OCI-LY7 (cell line): ENCODE data around the gene ST6GALNAC5.

Source experiments
- CTCF ChIP-seq: fragments of 200-600 bp; sonication (generic); conservative IDR thresholded peaks from 2 replicates; pipeline ENCODE4 v1.5.1; 2014; ENCODE audit warnings: mild to moderate bottlenecking, antibody characterized with exemption, low read length, moderate library complexity, mixed read lengths
- EZH2phosphoT487 ChIP-seq: fragments of 200-600 bp; sonication (generic); IDR thresholded peaks from 2 replicates; pipeline ENCODE4 v1.6.1; 2018; ENCODE audit warnings: low read depth, borderline replicate concordance, mild to moderate bottlenecking, mixed run types, antibody characterized with exemption, low read length, moderate library complexity, mixed read lengths

DNA sequence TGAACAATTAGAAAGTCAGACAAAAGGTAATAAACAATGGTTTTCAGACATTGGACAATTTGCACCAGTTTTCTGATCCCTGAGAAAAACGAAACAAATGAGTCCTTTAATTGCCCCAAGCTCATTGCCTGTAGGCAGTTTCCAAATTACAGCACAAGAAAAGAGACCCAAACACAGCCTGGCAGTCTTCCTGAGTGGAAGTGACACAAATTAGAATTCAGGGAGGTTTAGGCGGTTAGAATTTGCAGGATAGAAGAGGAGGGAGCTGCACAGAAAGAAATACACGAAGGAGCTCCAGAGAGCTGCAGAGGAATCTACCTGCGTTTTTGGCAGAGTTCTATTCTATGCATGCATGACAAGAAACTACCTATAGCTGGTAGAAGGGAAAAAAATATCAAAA is 236.2 kb downstream of the ST6GALNAC5 start:
- no peak for TF ChIP-seq CTCF
- no peak for TF ChIP-seq EZH2phosphoT487
